ENCODE measurements around the gene HLCS. TPM values are rescaled to one million over a fixed set of nuclear protein-coding genes. Genes with fewer than 3 reads are reported as not detected.
"Not testable (repeated sequence)": the region's sequence is repeated elsewhere in the genome, so short reads cannot be mapped to it uniquely, and the experiment has no call there.

The HLCS gene
- total RNA-seq, 1 experiment from 2014 or later = 33.1 TPM

GRCh38 chr21:36850372-36850771 lies 116.1 kb downstream of the HLCS start:
- no peak for DNase-seq (ENCODE audit: low read depth)

GRCh38 chr21:36849461-36850105 lies 116.9 kb downstream of the HLCS start:
- DNase-seq (ENCODE audit: low read depth) = no peak

GRCh38 chr21:36848730-36849274 lies 117.7 kb downstream of the HLCS start:
- no peak for DNase-seq (ENCODE audit: low read depth)

DNA sequence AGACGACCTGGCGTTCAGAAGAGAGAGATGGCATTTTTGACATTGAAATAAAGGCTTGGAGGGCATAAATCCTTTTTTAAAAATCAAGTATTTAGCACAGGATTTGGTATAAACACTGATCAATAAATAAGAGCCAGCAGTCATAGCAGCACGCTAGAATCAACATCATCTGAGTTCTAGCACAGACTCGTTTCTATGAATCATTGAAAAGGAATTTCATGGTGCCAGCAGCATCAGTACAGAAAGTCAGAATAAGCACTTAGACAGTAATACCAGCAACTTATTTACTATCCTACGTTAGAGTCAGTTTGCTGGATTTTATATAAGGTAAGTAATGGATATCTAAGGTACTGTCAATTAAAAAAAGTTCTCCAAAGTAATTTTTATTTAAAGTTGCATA lies 119.3 kb downstream of the HLCS start:
- DNase-seq (ENCODE audit: low read depth) = peak; percentile 68

GRCh38 chr21:36846631-36847030 lies 119.8 kb downstream of the HLCS start:
- DNase-seq (ENCODE audit: low read depth) = no peak

- DNase-seq (ENCODE audit: low read depth) = no peak
Measured at GRCh38 chr21:36845790-36846189, 120.7 kb downstream of the HLCS start.

- DNase-seq (ENCODE audit: low read depth) = no peak
Measured at GRCh38 chr21:36845070-36845469, 121.4 kb downstream of the HLCS start.

DNA sequence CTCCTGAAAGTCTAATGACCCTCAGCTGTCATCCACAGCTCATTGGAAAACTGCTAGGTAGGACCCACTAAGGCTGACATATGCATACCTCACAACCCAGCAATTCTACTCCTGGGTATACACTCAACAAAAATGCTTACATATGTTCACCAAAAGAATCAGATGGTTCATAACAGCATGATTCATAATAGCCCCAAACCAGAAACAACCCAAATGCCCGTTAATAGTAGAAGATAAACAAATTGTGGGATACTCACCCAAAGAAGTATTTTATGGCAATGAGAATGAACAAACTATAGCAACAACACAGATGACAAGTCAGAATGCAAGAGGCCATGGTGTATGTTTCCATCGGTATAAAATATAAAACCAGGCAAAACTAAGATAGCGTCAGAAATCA lies 124.6 kb downstream of the HLCS start:
- no peak for DNase-seq (ENCODE audit: low read depth)

DNA sequence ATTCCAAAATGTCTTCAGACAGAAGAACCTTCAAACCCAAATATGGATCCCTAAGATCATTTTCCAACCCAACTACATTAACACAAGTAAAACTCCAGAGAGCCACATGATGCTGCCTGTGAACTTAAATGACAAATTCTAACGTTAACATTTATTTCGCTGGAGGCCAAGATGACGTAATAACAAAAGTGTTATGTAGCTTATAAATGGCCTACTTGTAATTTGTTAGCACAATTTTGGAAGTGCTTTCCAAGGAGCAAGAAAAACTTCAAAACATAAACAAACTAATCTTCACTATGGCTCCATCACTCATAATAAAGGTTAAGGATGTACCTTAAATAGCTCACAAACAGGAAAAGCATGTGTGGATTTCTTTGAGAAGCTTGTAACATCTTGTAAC lies 126.7 kb downstream of the HLCS start:
- no peak for DNase-seq (ENCODE audit: low read depth)

- DNase-seq (ENCODE audit: low read depth) = peak; percentile 66
Measured at GRCh38 chr21:36839123-36839522, 127.3 kb downstream of the HLCS start.

DNA sequence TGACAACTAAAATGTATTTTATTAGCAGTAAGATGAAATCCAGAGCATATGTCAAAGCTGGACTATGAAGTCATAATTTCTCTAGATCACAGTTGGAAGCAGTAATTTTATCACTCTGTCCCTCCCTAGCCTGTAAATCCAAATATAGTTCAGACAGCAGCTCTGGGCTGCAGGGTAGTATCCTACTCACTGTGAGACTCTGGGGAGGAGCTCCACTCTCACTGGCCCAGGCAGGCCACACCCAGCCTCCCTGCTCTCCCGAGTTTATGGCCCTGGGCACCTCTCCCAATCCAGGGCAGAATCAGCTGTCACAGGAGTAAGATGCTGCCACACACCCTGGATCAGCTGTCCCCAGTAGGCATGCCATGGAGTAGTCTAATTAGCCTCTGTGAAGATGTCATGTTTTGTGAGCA lies 131.1 kb downstream of the HLCS start:
- no peak for DNase-seq (ENCODE audit: low read depth)

GRCh38 chr21:36834192-36834591 lies 132.3 kb downstream of the HLCS start:
- DNase-seq (ENCODE audit: low read depth) = no peak

DNA sequence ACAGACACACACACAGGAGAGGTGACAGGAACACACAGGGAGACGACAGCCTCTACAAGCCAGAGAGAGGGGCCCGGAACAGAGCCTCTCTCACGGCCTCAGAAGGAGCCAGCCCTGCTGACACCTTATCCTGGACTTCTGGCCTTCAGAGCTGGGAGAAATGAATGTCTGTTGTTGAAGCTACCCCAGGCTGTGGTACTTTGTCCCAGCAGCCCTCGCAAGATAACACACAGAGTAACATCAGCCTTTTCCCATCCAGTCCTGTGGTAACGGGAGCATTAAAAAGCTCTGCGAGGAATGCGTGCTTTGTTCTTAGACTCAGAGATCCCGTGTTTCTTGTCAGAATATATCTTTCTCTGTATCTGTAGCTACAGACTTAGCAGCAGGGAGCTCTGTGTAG lies 136.4 kb downstream of the HLCS start:
- no peak for DNase-seq (ENCODE audit: low read depth)

GRCh38 chr21:36828891-36829515 lies 137.5 kb downstream of the HLCS start:
- DNase-seq (ENCODE audit: low read depth) = no peak

DNA sequence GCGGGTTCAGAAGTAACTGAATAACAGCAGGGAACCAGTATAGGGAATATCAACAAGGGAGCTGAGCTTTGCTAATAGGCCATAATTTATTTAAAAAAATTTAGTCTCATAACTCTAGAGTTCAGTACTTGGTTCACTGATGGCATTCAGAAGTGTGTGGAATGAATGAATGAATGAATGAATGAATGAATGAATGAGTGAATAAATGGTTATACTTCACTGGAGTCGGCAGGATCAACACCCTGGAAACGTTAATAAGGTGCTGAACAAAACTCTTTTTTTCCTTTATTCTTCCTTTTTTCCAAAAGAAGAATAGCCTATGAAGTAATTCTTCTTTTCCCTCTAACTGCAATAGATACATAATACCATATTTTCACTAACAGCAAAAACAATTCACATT lies 138.3 kb downstream of the HLCS start:
- DNase-seq (ENCODE audit: low read depth) = no peak

- no peak for DNase-seq (ENCODE audit: low read depth)
Measured at GRCh38 chr21:36825658-36826057, 140.8 kb downstream of the HLCS start.

DNA sequence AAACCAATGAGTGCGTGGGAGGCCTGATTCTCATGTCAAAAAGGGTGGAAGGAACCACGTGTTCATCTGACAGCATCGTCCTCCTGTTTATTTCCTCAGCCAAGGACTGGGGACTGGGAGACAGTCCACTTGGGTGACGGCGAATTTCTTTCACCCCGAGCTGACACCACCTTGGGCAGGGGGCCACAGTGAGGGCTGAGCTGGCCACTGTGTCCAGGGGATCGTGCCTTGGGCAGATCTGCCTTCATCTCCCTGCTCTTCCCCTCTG lies 145.5 kb downstream of the HLCS start:
- DNase-seq (ENCODE audit: low read depth) = no peak

GRCh38 chr21:36820176-36821031 lies 146.1 kb downstream of the HLCS start:
- no peak for DNase-seq (ENCODE audit: low read depth)

- DNase-seq (ENCODE audit: low read depth) = no peak
Measured at GRCh38 chr21:36817732-36818450, 148.6 kb downstream of the HLCS start.

DNA sequence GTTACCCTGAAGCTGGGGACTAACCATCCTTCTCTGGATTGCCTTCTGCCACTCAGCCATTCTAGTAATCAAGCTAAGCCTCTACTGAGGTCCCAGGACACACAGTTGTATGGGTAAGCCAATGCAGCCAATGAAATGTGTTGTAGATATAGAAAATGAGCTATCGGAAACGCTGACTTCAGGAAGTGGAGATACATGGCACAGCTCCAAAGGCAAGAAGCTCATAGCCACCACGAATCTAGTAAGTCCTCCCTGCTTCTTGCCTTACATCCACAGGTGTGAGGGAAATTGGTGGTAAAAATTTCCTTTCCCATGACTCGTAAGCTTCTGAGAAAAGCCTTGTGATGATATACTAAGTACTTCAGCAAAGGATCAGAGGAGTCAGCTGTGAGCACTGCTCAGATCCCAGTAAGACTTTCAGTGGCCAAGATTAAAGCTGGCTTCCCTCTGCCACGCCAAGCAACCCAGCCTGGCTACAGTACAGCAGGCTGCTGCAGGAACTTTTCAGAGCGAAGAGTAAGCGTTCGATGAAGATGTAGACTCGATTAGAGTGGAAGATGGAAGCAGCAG lies 149.8 kb downstream of the HLCS start:
- no peak for DNase-seq (ENCODE audit: low read depth)

DNA sequence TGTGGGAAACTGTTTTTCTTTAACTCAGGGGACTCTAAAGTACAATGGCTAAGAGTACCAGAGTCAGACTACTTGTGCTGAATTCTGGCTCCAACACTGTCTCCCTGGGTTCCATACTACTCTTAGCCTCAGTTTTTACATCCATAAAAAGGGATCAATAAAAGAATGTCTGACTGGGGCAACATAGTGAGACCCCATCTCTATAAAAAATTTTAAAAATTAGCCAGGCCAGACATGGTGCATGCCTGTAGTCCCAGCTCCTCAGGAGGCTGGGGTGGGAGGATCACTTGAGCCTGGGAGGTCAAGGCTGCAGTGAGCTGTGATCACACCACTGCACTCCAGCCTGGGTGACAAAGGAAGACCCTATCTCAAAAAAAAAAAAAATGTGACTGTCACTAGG lies 150.4 kb downstream of the HLCS start:
- DNase-seq (ENCODE audit: low read depth) = not testable (repeated sequence)

DNA sequence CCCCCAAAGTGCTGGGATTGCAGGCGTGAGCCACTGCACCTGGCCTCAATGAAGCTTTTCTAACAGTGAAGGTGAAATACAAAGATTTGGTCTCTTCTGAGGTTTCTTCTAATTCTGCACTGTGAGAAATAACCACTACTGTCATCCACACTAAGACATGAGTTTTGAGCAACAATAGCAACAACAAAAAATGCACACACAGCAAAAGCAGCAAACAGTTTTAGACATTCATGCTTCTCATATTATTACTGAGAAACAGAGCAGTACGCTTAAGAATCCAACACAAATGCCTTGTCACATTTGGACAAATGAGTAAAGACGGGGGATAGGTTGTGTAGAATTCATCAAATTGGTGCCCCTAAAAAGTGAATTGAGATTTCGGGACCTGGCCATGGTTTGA lies 151.2 kb downstream of the HLCS start:
- DNase-seq (ENCODE audit: low read depth) = no peak
